Measurements from ENCODE around the gene MRPL49.

GRCh38 chr11:65134952-65135632 lies 13.0 kb downstream of the MRPL49 start:
- TF ChIP-seq, protein P1, sequence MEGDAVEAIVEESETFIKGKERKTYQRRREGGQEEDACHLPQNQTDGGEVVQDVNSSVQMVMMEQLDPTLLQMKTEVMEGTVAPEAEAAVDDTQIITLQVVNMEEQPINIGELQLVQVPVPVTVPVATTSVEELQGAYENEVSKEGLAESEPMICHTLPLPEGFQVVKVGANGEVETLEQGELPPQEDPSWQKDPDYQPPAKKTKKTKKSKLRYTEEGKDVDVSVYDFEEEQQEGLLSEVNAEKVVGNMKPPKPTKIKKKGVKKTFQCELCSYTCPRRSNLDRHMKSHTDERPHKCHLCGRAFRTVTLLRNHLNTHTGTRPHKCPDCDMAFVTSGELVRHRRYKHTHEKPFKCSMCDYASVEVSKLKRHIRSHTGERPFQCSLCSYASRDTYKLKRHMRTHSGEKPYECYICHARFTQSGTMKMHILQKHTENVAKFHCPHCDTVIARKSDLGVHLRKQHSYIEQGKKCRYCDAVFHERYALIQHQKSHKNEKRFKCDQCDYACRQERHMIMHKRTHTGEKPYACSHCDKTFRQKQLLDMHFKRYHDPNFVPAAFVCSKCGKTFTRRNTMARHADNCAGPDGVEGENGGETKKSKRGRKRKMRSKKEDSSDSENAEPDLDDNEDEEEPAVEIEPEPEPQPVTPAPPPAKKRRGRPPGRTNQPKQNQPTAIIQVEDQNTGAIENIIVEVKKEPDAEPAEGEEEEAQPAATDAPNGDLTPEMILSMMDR (IDR thresholded peaks at IDR 0.05) = no peak
- no peak for TF ChIP-seq POLR2A (IDR thresholded peaks at IDR 0.05)

Measured in testis (tissue), 2 donors.